HepG2 (cell line): ENCODE results near the gene CDH13. TPM values are rescaled to one million over a fixed set of nuclear protein-coding genes. Genes with fewer than 3 reads are reported as not detected.

Experiments
- DR1 ChIP-seq: sonication (generic); formaldehyde crosslinking; IDR thresholded peaks from 2 replicates; pipeline ENCODE4 v1.8.0; 2021; ENCODE audit warnings: mild to moderate bottlenecking, missing genetic modification reagents, inconsistent platforms
- HNRNPH1 ChIP-seq: fragments of 200-400 bp; formaldehyde crosslinking; optimal IDR thresholded peaks from 2 replicates; pipeline ENCODE3; 2017; ENCODE audit warnings: mild to moderate bottlenecking, low read depth, low read length
- JUN ChIP-seq: sonication (generic); formaldehyde crosslinking; IDR thresholded peaks from 2 replicates; pipeline ENCODE4 v1.4.0; 2020; ENCODE audit warnings: mild to moderate bottlenecking, missing genetic modification reagents
- KDM2A ChIP-seq: sonication (generic); formaldehyde crosslinking; IDR thresholded peaks from 2 replicates; pipeline ENCODE4 v1.4.0; 2020; ENCODE audit warnings: low read depth, missing genetic modification reagents, borderline replicate concordance
- MYC ChIP-seq: sonication (generic); formaldehyde crosslinking; IDR thresholded peaks from 2 replicates; pipeline ENCODE4 v1.9.0; 2021; ENCODE audit warnings: missing genetic modification reagents, borderline replicate concordance
- NCOA2 ChIP-seq: sonication (generic); formaldehyde crosslinking; IDR thresholded peaks from 2 replicates; pipeline ENCODE4 v1.8.0; 2022; ENCODE audit warnings: inconsistent platforms
- NFE2L2 ChIP-seq: fragments of 150-350 bp; IDR thresholded peaks from 2 replicates; pipeline ENCODE4 v1.6.1; 2014; ENCODE audit warnings: low read length
- RBAK ChIP-seq: sonication (generic); formaldehyde crosslinking; IDR thresholded peaks from 2 replicates; pipeline ENCODE4 v1.5.1; 2020; ENCODE audit warnings: mild to moderate bottlenecking, missing genetic modification reagents
- ZNF234 ChIP-seq: sonication (generic); formaldehyde crosslinking; conservative IDR thresholded peaks from 2 replicates; pipeline ENCODE4 v1.5.1; 2020; ENCODE audit warnings: mild to moderate bottlenecking, missing genetic modification reagents
- ZNF296 ChIP-seq: sonication (generic); formaldehyde crosslinking; conservative IDR thresholded peaks from 2 replicates; pipeline ENCODE4 v1.5.0; 2020; ENCODE audit warnings: mild to moderate bottlenecking, missing genetic modification reagents
- ZNF432 ChIP-seq: sonication (generic); formaldehyde crosslinking; IDR thresholded peaks from 2 replicates; pipeline ENCODE4 v1.5.0; 2020; ENCODE audit warnings: missing genetic modification reagents, mild to moderate bottlenecking, borderline replicate concordance
- ZNF501 ChIP-seq: sonication (generic); formaldehyde crosslinking; IDR thresholded peaks from 2 replicates; pipeline ENCODE4 v1.5.1; 2020; ENCODE audit warnings: mild to moderate bottlenecking, moderate library complexity, missing genetic modification reagents
- ZNF605 ChIP-seq: sonication (generic); formaldehyde crosslinking; IDR thresholded peaks from 2 replicates; pipeline ENCODE4 v1.8.0; 2022; ENCODE audit warnings: mild to moderate bottlenecking, missing genetic modification reagents
- ZNF619 ChIP-seq: sonication (generic); formaldehyde crosslinking; IDR thresholded peaks from 2 replicates; pipeline ENCODE4 v1.4.0; 2020; ENCODE audit warnings: mild to moderate bottlenecking, missing genetic modification reagents
- ZNF878 ChIP-seq: sonication (generic); formaldehyde crosslinking; IDR thresholded peaks from 2 replicates; pipeline ENCODE4 v1.8.1; 2023; ENCODE audit warnings: mild to moderate bottlenecking, missing genetic modification reagents, moderate library complexity
- polyA plus RNA-seq, 8 experiments: library from polyadenylated mRNA; depleted of rRNA in 3 of 8; stranded (reverse) in 7 of 8; unstranded in 1 of 8; fragments of >200 nt; fragmentation: Illumina TruSeq in 4 of 8; extraction: Trizol in 4 of 8; gene quantifications; 2 replicates each; pipeline versions ENCODE4 v1.2.1 to v1.2.3, GENCODE V29; 2011 to 2016; ENCODE audit warnings: low read depth in 4 of 8, missing spikeins in 1 of 8, mixed read lengths in 1 of 8; ENCODE audit not compliant: insufficient read depth in 1 of 8
- total RNA-seq, 5 experiments: library from RNA; depleted of rRNA; stranded (reverse); fragments of >200 nt; fragmentation: Illumina TruSeq; extraction: Trizol; gene quantifications; 2 replicates each; pipeline ENCODE4 v1.2.3, GENCODE V29; 2016; ENCODE audit warnings: low read depth in 1 of 5
- TF ChIP-seq, protein P1 (sequence below): sonication (generic); formaldehyde crosslinking; IDR thresholded peaks from 2 replicates; pipeline ENCODE4 v1.4.0; 2020; ENCODE audit warnings: missing genetic modification reagents, mild to moderate bottlenecking, borderline replicate concordance
- TF ChIP-seq, protein P2 (sequence below): sonication (generic); formaldehyde crosslinking; IDR thresholded peaks from 2 replicates; pipeline ENCODE4 v1.8.0; 2022; ENCODE audit warnings: low read depth, missing genetic modification reagents
- TF ChIP-seq, protein P3 (sequence below): IDR thresholded peaks from 2 replicates; pipeline ENCODE4 v1.6.1; 2018; ENCODE audit warnings: missing genetic modification reagents
- TF ChIP-seq, protein P4 (sequence below): IDR thresholded peaks from 2 replicates; pipeline ENCODE4 v1.6.1; 2016; ENCODE audit warnings: low read depth, missing genetic modification reagents, missing compliant biosample characterization

Gene CDH13
- total and polyA plus RNA-seq, 2 of the 13 experiments (the other 11 are each of a cell fraction or from before 2014, with no cell fraction given), result not detected

DNA sequence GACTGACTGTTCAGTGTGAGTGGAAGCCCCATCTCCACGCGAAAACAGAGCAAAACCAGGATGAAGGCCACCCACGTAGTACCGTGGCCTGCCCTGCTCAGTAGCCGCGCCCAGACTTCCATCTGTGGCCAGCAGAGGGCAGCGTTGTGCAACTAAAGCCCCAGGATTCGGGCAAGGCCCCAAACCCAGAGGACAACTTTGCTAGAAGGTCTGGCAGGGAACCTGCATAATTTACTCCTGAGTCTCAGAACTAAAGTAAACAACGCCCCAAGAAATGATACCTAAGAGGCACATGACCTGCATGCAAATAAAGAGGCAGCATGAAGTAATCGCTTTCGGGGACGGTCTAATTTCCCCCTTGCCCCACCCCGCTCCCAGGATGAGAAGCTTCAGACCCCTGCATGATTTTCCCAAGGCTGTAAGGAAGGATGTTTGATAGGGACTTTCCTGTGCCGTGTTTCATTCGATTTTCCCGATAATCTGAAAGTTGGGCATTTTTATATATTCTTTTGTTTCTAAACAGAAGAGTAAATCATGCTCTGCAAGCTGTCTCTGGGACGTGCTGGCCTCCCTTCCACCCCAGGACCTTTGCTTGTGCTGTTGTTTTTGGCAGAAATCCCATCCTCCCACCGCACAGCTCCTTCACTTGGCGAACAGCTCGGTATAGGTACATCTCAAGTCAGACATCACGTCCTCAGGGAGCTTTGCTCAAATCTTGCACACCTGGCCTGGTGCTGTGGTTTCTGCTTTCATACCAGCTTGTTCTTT is 1199.6 kb downstream of the CDH13 start (continued):
- TF ChIP-seq DR1 (CRISPR knock-in tag) (no peak), ZNF432 (CRISPR knock-in tag) (no peak), ZNF234 (CRISPR knock-in tag) (no peak), ZNF605 (CRISPR knock-in tag) (peak; percentile 47; the same call in 1 of the 2 replicates), RBAK (CRISPR knock-in tag) (no peak), NFE2L2 (no peak), ZNF619 (CRISPR knock-in tag) (0 out of 2 replicates have a peak, but pooled peaks have one; percentile 76), JUN (no peak), MYC (CRISPR knock-in tag) (no peak), HNRNPH1 (no peak), ZNF296 (no peak), NCOA2 (CRISPR knock-in tag) (no peak), ZNF501 (CRISPR knock-in tag) (0 out of 2 replicates have a peak, but pooled peaks have one; percentile 30), ZNF878 (CRISPR knock-in tag) (no peak), KDM2A (CRISPR knock-in tag) (peak; percentile 80)
- TF ChIP-seq, protein P1, sequence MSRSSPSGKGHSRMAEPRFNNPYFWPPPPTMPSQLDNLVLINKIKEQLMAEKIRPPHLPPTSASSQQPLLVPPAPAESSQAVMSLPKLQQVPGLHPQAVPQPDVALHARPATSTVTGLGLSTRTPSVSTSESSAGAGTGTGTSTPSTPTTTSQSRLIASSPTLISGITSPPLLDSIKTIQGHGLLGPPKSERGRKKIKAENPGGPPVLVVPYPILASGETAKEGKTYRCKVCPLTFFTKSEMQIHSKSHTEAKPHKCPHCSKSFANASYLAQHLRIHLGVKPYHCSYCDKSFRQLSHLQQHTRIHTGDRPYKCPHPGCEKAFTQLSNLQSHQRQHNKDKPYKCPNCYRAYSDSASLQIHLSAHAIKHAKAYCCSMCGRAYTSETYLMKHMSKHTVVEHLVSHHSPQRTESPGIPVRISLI (CRISPR knock-in tag), result no peak
- TF ChIP-seq, protein P2, sequence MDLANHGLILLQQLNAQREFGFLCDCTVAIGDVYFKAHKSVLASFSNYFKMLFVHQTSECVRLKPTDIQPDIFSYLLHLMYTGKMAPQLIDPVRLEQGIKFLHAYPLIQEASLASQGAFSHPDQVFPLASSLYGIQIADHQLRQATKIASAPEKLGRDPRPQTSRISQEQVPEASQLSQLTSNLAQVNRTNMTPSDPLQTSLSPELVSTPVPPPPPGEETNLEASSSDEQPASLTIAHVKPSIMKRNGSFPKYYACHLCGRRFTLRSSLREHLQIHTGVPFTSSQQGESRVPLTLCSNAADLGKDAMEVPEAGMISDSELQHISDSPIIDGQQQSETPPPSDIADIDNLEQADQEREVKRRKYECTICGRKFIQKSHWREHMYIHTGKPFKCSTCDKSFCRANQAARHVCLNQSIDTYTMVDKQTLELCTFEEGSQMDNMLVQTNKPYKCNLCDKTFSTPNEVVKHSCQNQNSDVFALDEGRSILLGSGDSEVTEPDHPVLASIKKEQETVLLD (CRISPR knock-in tag), result no peak
- TF ChIP-seq, protein P3, sequence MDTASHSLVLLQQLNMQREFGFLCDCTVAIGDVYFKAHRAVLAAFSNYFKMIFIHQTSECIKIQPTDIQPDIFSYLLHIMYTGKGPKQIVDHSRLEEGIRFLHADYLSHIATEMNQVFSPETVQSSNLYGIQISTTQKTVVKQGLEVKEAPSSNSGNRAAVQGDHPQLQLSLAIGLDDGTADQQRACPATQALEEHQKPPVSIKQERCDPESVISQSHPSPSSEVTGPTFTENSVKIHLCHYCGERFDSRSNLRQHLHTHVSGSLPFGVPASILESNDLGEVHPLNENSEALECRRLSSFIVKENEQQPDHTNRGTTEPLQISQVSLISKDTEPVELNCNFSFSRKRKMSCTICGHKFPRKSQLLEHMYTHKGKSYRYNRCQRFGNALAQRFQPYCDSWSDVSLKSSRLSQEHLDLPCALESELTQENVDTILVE (CRISPR knock-in tag), result peak; percentile 25; the same call in 1 of the 2 replicates
- TF ChIP-seq, protein P4, sequence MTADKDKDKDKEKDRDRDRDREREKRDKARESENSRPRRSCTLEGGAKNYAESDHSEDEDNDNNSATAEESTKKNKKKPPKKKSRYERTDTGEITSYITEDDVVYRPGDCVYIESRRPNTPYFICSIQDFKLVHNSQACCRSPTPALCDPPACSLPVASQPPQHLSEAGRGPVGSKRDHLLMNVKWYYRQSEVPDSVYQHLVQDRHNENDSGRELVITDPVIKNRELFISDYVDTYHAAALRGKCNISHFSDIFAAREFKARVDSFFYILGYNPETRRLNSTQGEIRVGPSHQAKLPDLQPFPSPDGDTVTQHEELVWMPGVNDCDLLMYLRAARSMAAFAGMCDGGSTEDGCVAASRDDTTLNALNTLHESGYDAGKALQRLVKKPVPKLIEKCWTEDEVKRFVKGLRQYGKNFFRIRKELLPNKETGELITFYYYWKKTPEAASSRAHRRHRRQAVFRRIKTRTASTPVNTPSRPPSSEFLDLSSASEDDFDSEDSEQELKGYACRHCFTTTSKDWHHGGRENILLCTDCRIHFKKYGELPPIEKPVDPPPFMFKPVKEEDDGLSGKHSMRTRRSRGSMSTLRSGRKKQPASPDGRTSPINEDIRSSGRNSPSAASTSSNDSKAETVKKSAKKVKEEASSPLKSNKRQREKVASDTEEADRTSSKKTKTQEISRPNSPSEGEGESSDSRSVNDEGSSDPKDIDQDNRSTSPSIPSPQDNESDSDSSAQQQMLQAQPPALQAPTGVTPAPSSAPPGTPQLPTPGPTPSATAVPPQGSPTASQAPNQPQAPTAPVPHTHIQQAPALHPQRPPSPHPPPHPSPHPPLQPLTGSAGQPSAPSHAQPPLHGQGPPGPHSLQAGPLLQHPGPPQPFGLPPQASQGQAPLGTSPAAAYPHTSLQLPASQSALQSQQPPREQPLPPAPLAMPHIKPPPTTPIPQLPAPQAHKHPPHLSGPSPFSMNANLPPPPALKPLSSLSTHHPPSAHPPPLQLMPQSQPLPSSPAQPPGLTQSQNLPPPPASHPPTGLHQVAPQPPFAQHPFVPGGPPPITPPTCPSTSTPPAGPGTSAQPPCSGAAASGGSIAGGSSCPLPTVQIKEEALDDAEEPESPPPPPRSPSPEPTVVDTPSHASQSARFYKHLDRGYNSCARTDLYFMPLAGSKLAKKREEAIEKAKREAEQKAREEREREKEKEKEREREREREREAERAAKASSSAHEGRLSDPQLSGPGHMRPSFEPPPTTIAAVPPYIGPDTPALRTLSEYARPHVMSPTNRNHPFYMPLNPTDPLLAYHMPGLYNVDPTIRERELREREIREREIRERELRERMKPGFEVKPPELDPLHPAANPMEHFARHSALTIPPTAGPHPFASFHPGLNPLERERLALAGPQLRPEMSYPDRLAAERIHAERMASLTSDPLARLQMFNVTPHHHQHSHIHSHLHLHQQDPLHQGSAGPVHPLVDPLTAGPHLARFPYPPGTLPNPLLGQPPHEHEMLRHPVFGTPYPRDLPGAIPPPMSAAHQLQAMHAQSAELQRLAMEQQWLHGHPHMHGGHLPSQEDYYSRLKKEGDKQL (CRISPR knock-in tag), result no peak
